Neural cell (in vitro differentiated cells): ENCODE data around the gene IFNGR2. TPM values are rescaled to one million over a fixed set of nuclear protein-coding genes. Genes with fewer than 3 reads are reported as not detected.
"Not testable (repeated sequence)": the region's sequence is repeated elsewhere in the genome, so short reads cannot be mapped to it uniquely, and the experiment has no call there.

Experiments
- H2AFZ ChIP-seq: fragments of 200-600, 300-800 bp; sonication (generic), shearing (Covaris generic); 2 replicates; pipeline ENCODE4 v1.6.0; 2014; ENCODE audit warnings: low read depth, mild to moderate bottlenecking, antibody characterized with exemption, low read length, moderate library complexity
- H3F3A ChIP-seq: fragments of 200-600 bp; shearing (Covaris generic); 2 replicates; pipeline ENCODE4 v1.6.1; 2016; ENCODE audit warnings: mild to moderate bottlenecking, moderate library complexity, mixed read lengths, antibody characterized with exemption, low read length; ENCODE audit not compliant: insufficient read depth, poor library complexity, severe bottlenecking
- H3K27ac ChIP-seq: fragments of 200-600, 300-800 bp; sonication (generic), shearing (Covaris generic); 2 replicates; pipeline ENCODE4 v1.5.1; 2014; ENCODE audit warnings: mild to moderate bottlenecking, low read length, moderate library complexity
- H3K27me3 ChIP-seq: fragments of 300-800, 200-600 bp; sonication (generic), shearing (Covaris generic); 2 replicates; pipeline ENCODE4 v1.6.0; 2014; ENCODE audit warnings: mild to moderate bottlenecking, low read depth, low read length, moderate library complexity; ENCODE audit not compliant: insufficient read depth
- H3K36me3 ChIP-seq: fragments of 300-800, 200-600 bp; sonication (generic), shearing (Covaris generic); 2 replicates; pipeline ENCODE4 v1.5.1; 2014; ENCODE audit warnings: mild to moderate bottlenecking, antibody characterized with exemption, low read length, moderate library complexity; ENCODE audit not compliant: insufficient read depth
- H3K4me2 ChIP-seq: fragments of 300-800, 200-600 bp; sonication (generic), shearing (Covaris generic); 2 replicates; pipeline ENCODE4 v1.6.0; 2014; ENCODE audit warnings: mild to moderate bottlenecking, low read length
- H3K4me3 ChIP-seq: fragments of 300-800, 200-600 bp; sonication (generic), shearing (Covaris generic); 2 replicates; pipeline ENCODE4 v1.5.1; 2014; ENCODE audit warnings: mild to moderate bottlenecking, low read length, moderate library complexity
- H3K79me2 ChIP-seq: fragments of 200-600 bp; shearing (Covaris generic); replicated peaks from 2 replicates; pipeline ENCODE4 v1.6.0; 2014; ENCODE audit warnings: mild to moderate bottlenecking, low read length, moderate library complexity; ENCODE audit not compliant: insufficient read depth
- H3K9ac ChIP-seq: fragments of 300-800, 200-600 bp; sonication (generic), shearing (Covaris generic); 2 replicates; pipeline ENCODE4 v1.6.1; 2016; ENCODE audit warnings: mild to moderate bottlenecking, low read length, mixed read lengths
- H3K9me2 ChIP-seq: fragments of 200-600 bp; shearing (Covaris generic); 2 replicates; pipeline ENCODE4 v1.6.1; 2016; ENCODE audit warnings: mild to moderate bottlenecking, low read length, mixed read lengths; ENCODE audit not compliant: insufficient read depth
- H3K9me3 ChIP-seq: fragments of 200-600, 300-800 bp; sonication (generic), shearing (Covaris generic); 2 replicates; pipeline ENCODE4 v1.6.1; 2016; ENCODE audit warnings: mild to moderate bottlenecking, mixed run types, low read length, moderate library complexity, mixed read lengths
- H4K20me1 ChIP-seq: fragments of 200-600 bp; shearing (Covaris generic); 2 replicates; pipeline ENCODE4 v1.6.1; 2016; ENCODE audit warnings: mild to moderate bottlenecking, mixed run types; ENCODE audit not compliant: insufficient read depth
- CTCF ChIP-seq: fragments of 450-650 bp; IDR thresholded peaks from 2 replicates; pipeline ENCODE4 v1.5.1; 2014; ENCODE audit warnings: antibody characterized with exemption, mild to moderate bottlenecking, moderate library complexity; ENCODE audit not compliant: poor library complexity, severe bottlenecking
- EP300 ChIP-seq: fragments of 450-650 bp; conservative IDR thresholded peaks from 2 replicates; pipeline ENCODE4 v1.6.1; 2014; ENCODE audit warnings: antibody characterized with exemption, mild to moderate bottlenecking, moderate library complexity; ENCODE audit not compliant: poor library complexity, severe bottlenecking
- EZH2 ChIP-seq: fragments of 200-600, 300-800 bp; shearing (Covaris generic), sonication (generic); IDR thresholded peaks from 2 replicates; pipeline ENCODE4 v1.6.1; 2014; ENCODE audit warnings: antibody characterized with exemption, low read length, borderline replicate concordance, mild to moderate bottlenecking; ENCODE audit not compliant: insufficient read depth, poor library complexity, severe bottlenecking
- MXI1 ChIP-seq: fragments of 450-650 bp; conservative IDR thresholded peaks from 2 replicates; pipeline ENCODE4 v1.6.1; 2014; ENCODE audit warnings: antibody characterized with exemption, mild to moderate bottlenecking; ENCODE audit not compliant: poor library complexity, severe bottlenecking
- POLR2AphosphoS5 ChIP-seq: IDR thresholded peaks from 2 replicates; pipeline ENCODE4 v1.6.1; 2012
- RAD21 ChIP-seq: fragments of 450-650 bp; conservative IDR thresholded peaks from 2 replicates; pipeline ENCODE4 v1.6.1; 2014; ENCODE audit warnings: antibody characterized with exemption, mild to moderate bottlenecking, moderate library complexity
- REST ChIP-seq: IDR thresholded peaks from 2 replicates; pipeline ENCODE4 v1.6.1; 2012; ENCODE audit warnings: borderline replicate concordance
- SMC3 ChIP-seq: fragments of 450-650 bp; conservative IDR thresholded peaks from 2 replicates; pipeline ENCODE4 v1.6.1; 2014; ENCODE audit warnings: antibody characterized with exemption, mild to moderate bottlenecking, moderate library complexity; ENCODE audit not compliant: poor library complexity
- TAF1 ChIP-seq: IDR thresholded peaks from 2 replicates; pipeline ENCODE4 v1.6.1; 2012; ENCODE audit warnings: low read depth
- polyA plus RNA-seq: library from polyadenylated mRNA; depleted of rRNA; stranded (reverse); fragments of >200 nt; gene quantifications from 2 replicates; pipeline ENCODE4 v1.2.3, GENCODE V29; 2014

Gene IFNGR2
- polyA plus RNA-seq, 1 donor from 2014 or later, result 57.2 TPM

GRCh38 chr21:33461538-33462250, 58.5 kb downstream of the IFNGR2 start:
- Histone ChIP-seq H3K9ac (no peak overlapping the region), H3K36me3 (no peaks in the 10 kb centered on the region), H2AFZ (no peak overlapping the region), H3K27ac (no peak overlapping the region), H3K9me2 (no peaks in the 10 kb centered on the region), H3K4me3 (no peak overlapping the region), H4K20me1 (no peaks in the 10 kb centered on the region), H3F3A (no peaks in the 10 kb centered on the region), H3K9me3 (no peaks in the 10 kb centered on the region), H3K79me2 (no peaks in the 10 kb centered on the region), H3K4me2 (no peak overlapping the region), H3K27me3 (no peaks in the 10 kb centered on the region)
- TF ChIP-seq POLR2AphosphoS5 (no peak), TAF1 (no peak), SMC3 (no peak), EP300 (no peak), EZH2 (no peak), MXI1 (no peak), CTCF (no peak), REST (no peak), RAD21 (no peak)

GRCh38 chr21:33469183-33469582, 66.0 kb downstream of the IFNGR2 start:
- H2AFZ ChIP-seq, H3K9me3 ChIP-seq, H3K27me3 ChIP-seq, H3K4me2 ChIP-seq, H3K36me3 ChIP-seq, H3K9me2 ChIP-seq, H4K20me1 ChIP-seq, H3K4me3 ChIP-seq, H3F3A ChIP-seq, H3K9ac ChIP-seq, H3K27ac ChIP-seq: not testable (repeated sequence)
- H3K79me2 ChIP-seq, result peaks cover 15% of the 10 kb centered on the region

- no peaks in the 10 kb centered on the region for H4K20me1 ChIP-seq
- no peak for TF ChIP-seq SMC3
- H3K9me2 ChIP-seq, result no peaks in the 10 kb centered on the region
- no peak overlapping the region for H3K9ac ChIP-seq
- H3K79me2 ChIP-seq, result peaks cover 20% of the 10 kb centered on the region
- no peak overlapping the region for H3K27ac ChIP-seq
- no peaks in the 10 kb centered on the region for H3K9me3 ChIP-seq
- no peak overlapping the region for H2AFZ ChIP-seq
- no peak overlapping the region for H3K4me3 ChIP-seq
- no peak overlapping the region for H3K4me2 ChIP-seq
- H3K36me3 ChIP-seq, result no peaks in the 10 kb centered on the region
- H3K27me3 ChIP-seq, result no peaks in the 10 kb centered on the region
- no peaks in the 10 kb centered on the region for H3F3A ChIP-seq
Measured at GRCh38 chr21:33470701-33471100, 67.5 kb downstream of the IFNGR2 start.
